GM18909 (cell line): Measurements from ENCODE around the gene HYAL3.

Experiments
- ATAC-seq: cut with Tn5 transposase; IDR thresholded peaks from one replicate; pipeline ENCODE4 v1.9.1; 2021; ENCODE audit warnings: mild to moderate bottlenecking; ENCODE audit not compliant: unreplicated experiment, poor library complexity

The HYAL3 gene

GRCh38 chr3:50298836-50299637 is at the start of gene HYAL3, which contains the start of gene NAA80:
TSS of gene HYAL3 (minus strand) at chr3:50299405. CDS start at chr3:50295602, 3,803 bp downstream.
TSS of gene NAA80 (minus strand) at chr3:50299405. CDS start at chr3:50297463, 1,942 bp downstream.
- ATAC-seq = peak; percentile 86

DNA sequence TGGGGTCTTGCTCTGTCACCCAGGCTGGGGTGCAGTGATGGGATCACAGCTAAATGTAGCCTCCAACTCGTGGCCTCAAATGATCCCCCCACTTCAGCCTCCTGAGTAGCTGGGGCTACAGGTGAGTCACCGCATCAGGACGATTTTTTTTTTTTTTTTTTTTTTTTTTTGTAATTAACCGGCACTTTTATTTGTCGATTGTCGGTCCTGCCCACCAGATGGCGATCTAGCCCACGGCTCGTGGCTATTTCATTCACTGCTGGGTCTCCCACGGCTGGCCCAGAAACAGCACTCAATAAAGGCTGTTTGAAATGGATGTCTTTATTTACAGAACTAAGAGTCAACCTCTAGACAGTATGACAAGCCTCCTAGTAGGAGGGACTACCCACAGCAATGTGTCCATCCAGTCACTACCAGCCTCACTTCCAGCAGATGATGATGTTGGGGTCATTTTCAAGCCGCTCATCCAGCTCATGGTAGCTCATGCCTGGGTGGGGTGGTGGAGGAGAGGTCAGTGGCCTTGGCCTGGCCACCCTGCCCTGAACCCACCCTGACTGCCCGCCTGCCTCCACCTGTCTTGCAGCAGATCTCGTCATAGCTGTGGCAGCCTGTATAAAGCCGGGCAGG is 48.1 kb upstream of the HYAL3 start:
- no peak for ATAC-seq

DNA sequence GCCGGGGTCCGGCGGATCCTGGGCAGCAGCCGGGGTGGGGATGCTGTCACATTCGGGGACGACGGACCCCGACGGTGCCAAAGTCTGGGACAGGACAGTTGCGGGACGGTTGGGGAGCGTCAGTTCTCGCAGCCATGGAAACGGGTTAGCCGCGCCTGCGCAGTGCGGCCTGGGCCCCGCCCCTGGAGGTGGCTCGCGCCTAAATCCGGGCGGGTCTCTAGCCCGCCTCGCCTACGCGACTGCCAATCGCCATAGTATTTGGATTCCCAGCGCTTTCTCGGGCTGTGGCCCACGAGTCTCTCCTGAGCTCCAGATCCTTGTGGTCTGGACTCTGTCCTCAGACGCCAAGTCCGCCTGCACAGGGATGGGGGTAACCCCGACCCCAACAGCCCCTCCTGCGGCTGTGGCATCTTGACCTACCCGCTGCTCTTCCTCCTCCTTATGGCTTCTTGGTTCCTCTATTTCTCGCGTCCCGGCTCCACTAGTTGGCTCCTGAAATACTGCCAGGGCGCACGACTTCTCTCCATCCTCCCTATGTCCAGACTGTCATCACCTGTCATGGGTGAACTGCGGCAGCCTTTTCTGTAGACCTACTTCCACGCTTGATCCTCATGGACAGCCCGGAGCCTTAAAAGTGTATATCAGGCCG is 46.5 kb upstream of the HYAL3 start, which contains the start of gene ZMYND10:
Gene ZMYND10 (minus strand): TSS at position 147 of the 649 bp plus-strand sequence. CDS start 153 bp downstream, outside the sequence.
- no peak for ATAC-seq

GRCh38 chr3:50345008-50345407 is 45.8 kb upstream of the HYAL3 start:
- ATAC-seq = no peak

DNA sequence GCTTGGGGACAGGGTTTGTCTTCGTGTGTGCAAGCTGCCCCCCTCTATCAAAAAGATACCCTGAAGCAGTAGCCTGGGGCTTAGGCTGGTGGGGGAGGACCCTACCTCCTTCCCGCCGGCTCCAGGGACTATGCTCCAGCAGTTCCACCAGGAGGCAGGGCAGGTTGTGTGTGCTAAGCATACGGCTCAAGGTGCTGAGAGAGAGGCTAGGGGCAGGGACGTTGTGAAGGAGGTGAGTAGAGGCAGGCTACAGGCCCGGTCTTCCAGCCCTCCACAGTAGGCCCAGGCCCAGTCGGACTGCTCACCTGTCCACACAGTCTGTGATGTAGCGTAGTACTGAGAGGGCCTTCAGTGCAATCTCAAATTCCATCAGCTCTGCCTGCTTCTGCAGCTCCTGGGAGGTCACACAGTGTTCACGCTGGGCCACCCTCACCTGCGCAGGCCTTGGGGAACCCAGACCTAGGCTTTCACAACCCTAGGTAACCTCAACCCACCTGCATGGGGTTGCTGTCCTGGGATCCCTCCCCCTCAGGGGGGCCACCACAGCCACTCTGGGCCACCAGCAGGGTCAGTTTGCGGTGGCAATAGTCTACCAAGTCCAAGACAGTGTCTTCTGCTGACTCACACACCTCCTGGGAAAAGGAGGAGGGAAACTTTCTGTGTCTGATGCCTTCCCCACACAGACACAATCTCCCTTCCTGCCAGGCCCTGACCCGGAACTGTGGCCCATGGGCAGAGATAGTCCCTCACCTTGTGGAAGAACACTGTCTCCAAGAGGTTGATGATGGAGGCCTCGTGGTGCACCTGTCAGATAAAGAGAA is 43.8 kb upstream of the HYAL3 start:
- no peak for ATAC-seq

DNA sequence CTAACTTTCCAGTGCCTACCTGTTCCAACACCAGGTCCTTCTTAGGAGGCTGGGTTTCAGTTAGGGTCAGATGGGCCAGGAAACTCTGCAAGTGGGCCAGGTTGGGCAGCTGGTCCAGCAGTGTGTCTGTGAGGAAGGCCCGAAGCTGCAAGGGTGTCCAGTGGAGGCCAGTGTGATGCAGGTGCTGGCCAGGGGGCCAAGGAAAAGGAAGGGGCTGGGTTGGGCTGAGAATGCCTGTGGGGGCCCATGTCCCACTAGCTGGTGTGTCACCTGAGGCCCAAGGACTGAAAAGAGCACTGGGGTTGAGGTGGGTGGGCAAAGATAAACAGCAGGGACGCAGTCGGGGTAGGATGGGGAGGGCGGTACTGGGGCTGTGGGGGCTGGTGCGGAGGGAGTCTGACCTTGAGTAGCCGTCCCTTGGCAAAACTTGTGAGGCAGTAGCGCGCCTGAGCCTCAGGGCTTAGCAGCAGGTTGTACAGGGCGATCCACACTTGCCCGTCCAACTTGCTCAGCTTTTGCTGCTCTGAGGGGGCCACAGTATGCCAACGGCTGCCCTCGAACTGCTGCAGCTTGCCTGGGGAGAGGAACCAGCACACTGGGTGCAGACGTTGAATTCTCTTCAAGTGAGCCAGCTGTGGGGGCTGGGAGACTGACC is 42.9 kb upstream of the HYAL3 start:
- ATAC-seq = no peak

GRCh38 chr3:50341537-50341936 is 42.3 kb upstream of the HYAL3 start:
- ATAC-seq = no peak

- peak; percentile 20 for ATAC-seq
These were observed 41.5 kb upstream of the HYAL3 start, which contains the start of gene RASSF1 for GRCh38 chr3:50340448-50341329. TSS of gene RASSF1 (minus strand) at chr3:50340836. CDS start at chr3:50340805, 31 bp downstream.

- no peak for ATAC-seq
These were observed 40.9 kb upstream of the HYAL3 start for GRCh38 chr3:50340147-50340447.

DNA sequence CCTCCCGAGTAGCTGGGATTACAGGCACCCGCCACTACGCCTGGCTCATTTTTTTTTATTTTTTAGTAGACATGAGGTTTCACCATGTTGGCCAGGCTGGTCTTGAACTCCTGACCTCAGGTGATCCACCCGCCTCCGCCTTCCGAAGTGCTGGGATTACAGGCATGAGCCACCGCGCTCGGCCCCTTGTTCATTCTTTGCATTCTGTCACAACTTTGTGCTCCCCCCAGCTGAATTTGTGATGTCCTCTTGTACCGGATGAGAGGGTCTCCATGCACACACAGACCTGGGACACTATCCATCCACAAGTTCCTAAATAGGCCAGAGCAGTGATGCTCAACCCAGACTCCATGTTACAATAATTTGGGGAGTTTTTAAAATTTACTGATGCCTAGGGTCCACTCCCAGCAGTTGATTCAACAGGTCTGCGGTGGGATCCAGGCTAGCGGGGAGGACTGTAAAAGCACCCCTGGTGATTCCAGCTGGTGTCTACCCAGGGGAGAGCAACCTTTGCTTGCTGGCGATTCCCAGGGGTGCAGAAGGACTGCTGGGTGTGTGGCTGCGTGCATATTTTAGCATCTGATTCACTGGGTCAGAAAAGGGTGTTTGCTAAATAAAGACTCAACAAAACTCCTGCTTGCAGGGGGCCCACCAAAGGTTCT is 40.4 kb upstream of the HYAL3 start:
- ATAC-seq = no peak

DNA sequence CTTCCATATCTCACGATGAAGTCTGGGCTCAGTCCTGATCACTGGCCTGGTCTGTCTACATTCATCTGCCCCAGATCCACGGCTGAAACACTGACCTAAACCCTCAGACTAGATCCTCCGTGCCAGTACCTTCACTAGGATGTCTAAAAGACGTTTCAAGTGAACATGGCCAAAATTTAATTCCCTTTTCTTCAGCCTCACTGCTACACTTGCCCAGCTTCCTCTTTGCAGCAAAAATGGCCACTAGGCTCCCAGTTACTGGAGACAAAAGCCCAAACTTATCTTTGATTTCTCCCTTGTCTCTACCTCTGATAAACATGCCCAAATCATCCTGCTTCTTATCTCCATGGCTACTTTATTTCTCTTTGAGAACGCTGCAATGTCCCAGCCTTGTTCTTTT is 39.8 kb upstream of the HYAL3 start:
- ATAC-seq = no peak

GRCh38 chr3:50337175-50337861 is 38.1 kb upstream of the HYAL3 start:
- peak; percentile 74 for ATAC-seq

- ATAC-seq = peak; percentile 42
These were observed 37.4 kb upstream of the HYAL3 start for GRCh38 chr3:50336452-50337174.

- no peak for ATAC-seq
These were observed 35.3 kb upstream of the HYAL3 start for GRCh38 chr3:50334339-50335075.

DNA sequence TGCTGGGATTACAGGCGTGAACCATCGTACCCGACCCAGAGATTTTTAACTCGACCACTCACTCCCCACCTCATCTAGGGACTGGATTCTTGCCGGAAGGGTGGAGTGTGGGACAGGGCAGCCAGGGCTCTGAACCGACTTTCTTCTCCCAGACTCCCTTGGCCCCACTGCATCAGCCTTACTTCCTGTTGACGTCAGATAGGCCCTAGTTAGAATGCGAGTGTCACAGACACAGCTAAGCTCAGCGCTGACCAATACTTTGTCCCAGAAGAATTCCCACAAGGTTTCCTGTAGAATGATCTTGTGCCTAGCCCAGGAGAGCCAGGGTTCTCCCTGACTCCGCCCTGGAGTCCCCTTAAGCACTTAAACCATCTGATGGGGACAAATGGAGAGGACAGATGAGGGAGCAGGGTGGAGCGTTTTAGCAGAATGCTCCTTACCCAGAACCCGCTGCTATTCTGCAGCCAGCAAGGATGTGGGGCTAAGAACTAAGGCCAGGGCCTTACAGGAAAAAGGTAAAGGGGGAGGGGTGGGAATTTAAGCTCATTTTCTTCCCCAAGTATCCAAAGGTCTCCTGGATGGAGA is 34.6 kb upstream of the HYAL3 start:
- no peak for ATAC-seq

DNA sequence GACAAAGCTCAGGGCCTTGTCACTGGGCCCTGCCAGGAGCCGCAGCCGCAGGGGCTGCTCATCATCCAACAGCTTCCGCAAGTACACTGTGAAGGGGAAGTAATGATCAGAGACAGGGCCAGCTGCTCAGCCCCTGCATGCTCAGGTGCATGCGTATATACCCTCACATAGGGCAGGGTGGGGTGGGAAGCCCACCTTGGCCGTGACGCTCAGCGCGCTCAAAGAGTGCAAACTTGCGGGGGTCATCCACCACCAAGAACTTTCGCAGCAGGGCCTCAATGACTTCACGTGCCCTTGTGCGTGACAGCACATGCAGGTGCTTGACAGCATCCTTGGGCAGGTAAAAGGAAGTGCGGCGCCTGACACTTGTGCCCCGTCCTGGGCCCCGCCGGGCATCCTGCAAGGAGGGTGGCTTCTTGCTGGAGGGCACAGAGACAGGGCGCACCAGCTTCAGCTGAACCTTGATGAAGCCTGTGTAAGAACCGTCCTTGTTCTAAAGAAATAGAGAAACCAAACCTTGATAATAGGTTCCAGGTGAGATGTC is 32.2 kb upstream of the HYAL3 start:
- no peak for ATAC-seq
